Measurements from ENCODE around the gene GIPR. TPM values are rescaled to one million over a fixed set of nuclear protein-coding genes. Genes with fewer than 3 reads are reported as not detected.
A peak's percentile ranks its signal among the peaks of the same experiment; 100 is the strongest.

Gene GIPR
- total and polyA plus RNA-seq, 10 of the 15 experiments (the other 5 are each of a cell fraction or from before 2014, with no cell fraction given) = 1.7 to 26.3 (median 13.7) TPM

- ChIA-PET RAD21 (ENCODE audit: unreplicated experiment) (interaction anchor here (0.6 to 4.1 kb wide), 5 partner anchors 11 to 114 kb away, joined by 3 to 21 read pairs (median 3); no protein-coding TSS in a partner anchor), POLR2A (interaction anchor here (0.7 to 2.7 kb wide), 6 partner anchors 11 to 62 kb away, joined by 3 to 14 read pairs (median 5); partner anchors contain the start of genes GIPR, QPCTL and SNRPD2), CTCF (interaction anchor here (0.5 to 3.1 kb wide), 12 partner anchors 9 to 403 kb away, joined by 3 to 35 read pairs (median 4); partner anchors contain the start of gene EML2), SMC1A (ENCODE audit: uncharacterized antibody, unreplicated experiment) (interaction anchor here (1.4 to 1.5 kb wide), 2 partner anchors 10 to 16 kb away, joined by 5 to 24 read pairs; partner anchors contain the start of gene EML2)
- Histone ChIP-seq H3K27me3 (replicated peaks in 1 of 2; ENCODE audit: control insufficient read depth in 2 of 2, insufficient read depth in 2 of 2, low read length in 1 of 2) (no peaks in the 10 kb centered on the region), H3K79me2 (ENCODE audit: control insufficient read depth, insufficient read depth, low read length) (no peaks in the 10 kb centered on the region; the same call in 1 of the 2 replicates), H3K9ac (ENCODE audit: control insufficient read depth, insufficient read depth, low read length) (no peak overlapping the region), H3K27ac (ENCODE audit: control insufficient read depth, insufficient read depth) (peak overlapping the region; percentile 61), H2AFZ (ENCODE audit: control insufficient read depth, low read depth, low read length) (no peak overlapping the region), H3K9me3 (replicated peaks; ENCODE audit: control insufficient read depth, insufficient read depth, low read length) (no peaks in the 10 kb centered on the region), H3K4me2 (ENCODE audit: control insufficient read depth, insufficient read depth) (no peak overlapping the region), H3K4me1 (ENCODE audit: control insufficient read depth, insufficient read depth, low read length) (peaks cover 8% of the 10 kb centered on the region), H4K20me1 (ENCODE audit: control insufficient read depth, insufficient read depth) (no peaks in the 10 kb centered on the region), H3K4me3 (no peak overlapping the region), H3K36me3 (ENCODE audit: control insufficient read depth in 2 of 2, insufficient read depth in 2 of 2, low read length in 1 of 2) (peaks cover 6 to 15% of the 10 kb centered on the region in 2 experiments; a peak in 3 of 4 replicates)
- intact Hi-C loops (cut with micrococcal nuclease; ENCODE audit: unreplicated experiment) (no loop called here), in situ Hi-C loops (cut with MboI) (no loop called here)
- FAIRE-seq (peak; percentile 59), DNase-seq (ENCODE audit: low read depth, low spot score) (peak; percentile 60), ATAC-seq (peak; percentile 95)
- WGBS (ENCODE audit: insufficient coverage, insufficient replicate concordance, low lambda C conversion rate, missing lambda C conversion rate) = no CpG with 5 or more reads among the region's 2 CpGs
- no TSS peak for BruUV-seq (replicated peaks)
- TF ChIP-seq NFYA (IDR thresholded peaks at IDR 0.05; ENCODE audit: borderline replicate concordance, low read depth, low read length) (no peak), CREB1 (IDR thresholded peaks at IDR 0.05; ENCODE audit: low read depth) (no peak), SIN3A (IDR thresholded peaks at IDR 0.05; ENCODE audit: low read depth, low read length) (no peak), NR2C1 (IDR thresholded peaks at IDR 0.05) (no peak), HDGF (IDR thresholded peaks at IDR 0.05) (no peak), SREBF1 (IDR thresholded peaks at IDR 0.05; ENCODE audit: low read length) (no peak), CEBPB (IDR thresholded peaks at IDR 0.05; ENCODE audit: borderline replicate concordance in 1 of 2, low read depth in 2 of 2, low read length in 2 of 2) (no peak), E2F8 (IDR thresholded peaks at IDR 0.05; ENCODE audit: low read depth, partially characterized antibody) (no peak), SREBF2 (IDR thresholded peaks at IDR 0.05; ENCODE audit: low read length) (no peak), POLR2AphosphoS5 (IDR thresholded peaks at IDR 0.05; ENCODE audit: low read length) (no peak), YBX1 (IDR thresholded peaks at IDR 0.05) (no peak), ZNF274 (IDR thresholded peaks at IDR 0.05; ENCODE audit: insufficient read depth, insufficient read length) (no peak), SMC3 (IDR thresholded peaks at IDR 0.05; ENCODE audit: borderline replicate concordance, low read length) (no peak), STAT1 (conservative IDR thresholded peaks at IDR 0.05) (no peak), NRF1 (conservative IDR thresholded peaks at IDR 0.05; ENCODE audit: low read depth, low read length) (no peak), JUND (IDR thresholded peaks at IDR 0.05; ENCODE audit: low read depth, low read length) (0 out of 2 replicates have a peak, but pooled peaks have one; percentile 31)
- TF ChIP-seq, protein P1, sequence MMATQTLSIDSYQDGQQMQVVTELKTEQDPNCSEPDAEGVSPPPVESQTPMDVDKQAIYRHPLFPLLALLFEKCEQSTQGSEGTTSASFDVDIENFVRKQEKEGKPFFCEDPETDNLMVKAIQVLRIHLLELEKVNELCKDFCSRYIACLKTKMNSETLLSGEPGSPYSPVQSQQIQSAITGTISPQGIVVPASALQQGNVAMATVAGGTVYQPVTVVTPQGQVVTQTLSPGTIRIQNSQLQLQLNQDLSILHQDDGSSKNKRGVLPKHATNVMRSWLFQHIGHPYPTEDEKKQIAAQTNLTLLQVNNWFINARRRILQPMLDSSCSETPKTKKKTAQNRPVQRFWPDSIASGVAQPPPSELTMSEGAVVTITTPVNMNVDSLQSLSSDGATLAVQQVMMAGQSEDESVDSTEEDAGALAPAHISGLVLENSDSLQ (IDR thresholded peaks at IDR 0.05) = peak; percentile 36
- TF ChIP-seq, protein P2, sequence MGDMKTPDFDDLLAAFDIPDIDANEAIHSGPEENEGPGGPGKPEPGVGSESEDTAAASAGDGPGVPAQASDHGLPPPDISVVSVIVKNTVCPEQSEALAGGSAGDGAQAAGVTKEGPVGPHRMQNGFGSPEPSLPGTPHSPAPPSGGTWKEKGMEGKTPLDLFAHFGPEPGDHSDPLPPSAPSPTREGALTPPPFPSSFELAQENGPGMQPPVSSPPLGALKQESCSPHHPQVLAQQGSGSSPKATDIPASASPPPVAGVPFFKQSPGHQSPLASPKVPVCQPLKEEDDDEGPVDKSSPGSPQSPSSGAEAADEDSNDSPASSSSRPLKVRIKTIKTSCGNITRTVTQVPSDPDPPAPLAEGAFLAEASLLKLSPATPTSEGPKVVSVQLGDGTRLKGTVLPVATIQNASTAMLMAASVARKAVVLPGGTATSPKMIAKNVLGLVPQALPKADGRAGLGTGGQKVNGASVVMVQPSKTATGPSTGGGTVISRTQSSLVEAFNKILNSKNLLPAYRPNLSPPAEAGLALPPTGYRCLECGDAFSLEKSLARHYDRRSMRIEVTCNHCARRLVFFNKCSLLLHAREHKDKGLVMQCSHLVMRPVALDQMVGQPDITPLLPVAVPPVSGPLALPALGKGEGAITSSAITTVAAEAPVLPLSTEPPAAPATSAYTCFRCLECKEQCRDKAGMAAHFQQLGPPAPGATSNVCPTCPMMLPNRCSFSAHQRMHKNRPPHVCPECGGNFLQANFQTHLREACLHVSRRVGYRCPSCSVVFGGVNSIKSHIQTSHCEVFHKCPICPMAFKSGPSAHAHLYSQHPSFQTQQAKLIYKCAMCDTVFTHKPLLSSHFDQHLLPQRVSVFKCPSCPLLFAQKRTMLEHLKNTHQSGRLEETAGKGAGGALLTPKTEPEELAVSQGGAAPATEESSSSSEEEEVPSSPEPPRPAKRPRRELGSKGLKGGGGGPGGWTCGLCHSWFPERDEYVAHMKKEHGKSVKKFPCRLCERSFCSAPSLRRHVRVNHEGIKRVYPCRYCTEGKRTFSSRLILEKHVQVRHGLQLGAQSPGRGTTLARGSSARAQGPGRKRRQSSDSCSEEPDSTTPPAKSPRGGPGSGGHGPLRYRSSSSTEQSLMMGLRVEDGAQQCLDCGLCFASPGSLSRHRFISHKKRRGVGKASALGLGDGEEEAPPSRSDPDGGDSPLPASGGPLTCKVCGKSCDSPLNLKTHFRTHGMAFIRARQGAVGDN (IDR thresholded peaks at IDR 0.05) = 0 out of 2 replicates have a peak, but pooled peaks have one; percentile 19
Observed at GRCh38 chr19:45630463-45630862, 37.6 kb upstream of the GIPR start.
